Measurements from ENCODE around the gene BPIFB1. TPM values are rescaled to one million over a fixed set of nuclear protein-coding genes. Genes with fewer than 3 reads are reported as not detected.

BPIFB1 gene
- total and polyA plus RNA-seq, 9 donors: 0.15 TPM; not detected in 8

DNA sequence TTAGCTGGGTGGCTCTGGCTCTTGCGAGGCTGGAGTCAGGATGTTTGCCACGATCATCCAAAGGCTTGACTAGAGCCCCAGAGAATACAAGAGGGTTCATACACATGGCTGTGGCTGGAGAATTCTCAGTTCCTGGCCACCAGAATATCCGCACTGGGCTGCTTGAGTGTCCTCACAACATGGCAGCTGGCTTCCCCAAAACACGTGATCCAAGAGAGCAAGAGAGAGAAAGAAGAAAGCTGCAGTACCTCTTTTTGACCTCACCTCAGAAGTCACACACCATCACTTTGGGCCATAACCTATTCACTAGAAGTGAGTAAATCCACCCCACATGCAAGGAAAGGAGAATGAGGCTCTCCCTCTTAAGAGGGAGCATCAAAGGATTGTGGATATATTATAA is 21.5 kb upstream of the BPIFB1 start:
- H3K36me3 ChIP-seq: no peaks in the 10 kb centered on the region
- H3K27me3 ChIP-seq: no peaks in the 10 kb centered on the region
- intact Hi-C loops (cut with DNase I): no loop called here
- WGBS, 3 donors: 67 to 81% (median 75%) methylated on average over 4 of the region's 4 CpGs
- H3K4me3 ChIP-seq: no peak overlapping the region
- no peaks in the 10 kb centered on the region for H3K4me1 ChIP-seq (ENCODE audit: insufficient read depth)
- TF ChIP-seq EP300 (IDR thresholded peaks at IDR 0.05) (no peak), POLR2A (IDR thresholded peaks at IDR 0.05) (no peak)
- TF ChIP-seq, protein P1, sequence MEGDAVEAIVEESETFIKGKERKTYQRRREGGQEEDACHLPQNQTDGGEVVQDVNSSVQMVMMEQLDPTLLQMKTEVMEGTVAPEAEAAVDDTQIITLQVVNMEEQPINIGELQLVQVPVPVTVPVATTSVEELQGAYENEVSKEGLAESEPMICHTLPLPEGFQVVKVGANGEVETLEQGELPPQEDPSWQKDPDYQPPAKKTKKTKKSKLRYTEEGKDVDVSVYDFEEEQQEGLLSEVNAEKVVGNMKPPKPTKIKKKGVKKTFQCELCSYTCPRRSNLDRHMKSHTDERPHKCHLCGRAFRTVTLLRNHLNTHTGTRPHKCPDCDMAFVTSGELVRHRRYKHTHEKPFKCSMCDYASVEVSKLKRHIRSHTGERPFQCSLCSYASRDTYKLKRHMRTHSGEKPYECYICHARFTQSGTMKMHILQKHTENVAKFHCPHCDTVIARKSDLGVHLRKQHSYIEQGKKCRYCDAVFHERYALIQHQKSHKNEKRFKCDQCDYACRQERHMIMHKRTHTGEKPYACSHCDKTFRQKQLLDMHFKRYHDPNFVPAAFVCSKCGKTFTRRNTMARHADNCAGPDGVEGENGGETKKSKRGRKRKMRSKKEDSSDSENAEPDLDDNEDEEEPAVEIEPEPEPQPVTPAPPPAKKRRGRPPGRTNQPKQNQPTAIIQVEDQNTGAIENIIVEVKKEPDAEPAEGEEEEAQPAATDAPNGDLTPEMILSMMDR (IDR thresholded peaks at IDR 0.05): no peak
- no peaks in the 10 kb centered on the region for H3K9me3 ChIP-seq
- DNase-seq: no peak
- no peak overlapping the region for H3K27ac ChIP-seq

GRCh38 chr20:33262658-33263065 is 20.4 kb upstream of the BPIFB1 start:
- no peaks in the 10 kb centered on the region for H3K36me3 ChIP-seq
- TF ChIP-seq EP300 (IDR thresholded peaks at IDR 0.05) (no peak), POLR2A (IDR thresholded peaks at IDR 0.05) (no peak)
- TF ChIP-seq, protein P1 (IDR thresholded peaks at IDR 0.05): no peak
- no peaks in the 10 kb centered on the region for H3K27me3 ChIP-seq
- H3K9me3 ChIP-seq: no peaks in the 10 kb centered on the region
- no peaks in the 10 kb centered on the region for H3K4me1 ChIP-seq (ENCODE audit: insufficient read depth)
- DNase-seq: no peak
- intact Hi-C loops (cut with DNase I): no loop called here
- no peak overlapping the region for H3K4me3 ChIP-seq
- WGBS, 3 donors: 14 to 23% (median 18%) methylated on average over 5 of the region's 5 CpGs
- H3K27ac ChIP-seq: no peak overlapping the region

DNA sequence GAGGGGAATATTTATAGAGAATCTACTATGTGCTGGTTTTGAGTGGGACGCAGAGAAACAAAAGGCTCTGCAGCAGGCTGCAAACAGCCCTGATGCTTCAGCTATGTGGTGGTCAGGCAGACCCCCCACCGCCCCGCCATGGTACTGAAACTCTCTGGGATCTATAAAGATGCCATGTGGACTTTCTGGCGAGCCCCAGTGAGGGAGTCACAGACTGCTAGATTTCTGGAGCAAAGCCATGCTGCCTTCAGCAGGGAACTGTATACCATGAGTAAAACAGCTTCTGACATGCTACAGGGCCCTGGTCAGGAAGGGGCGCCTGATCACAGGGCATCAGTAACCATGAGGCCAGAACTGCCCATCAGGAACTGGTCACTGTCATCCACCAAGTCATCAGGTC is 19.2 kb upstream of the BPIFB1 start:
- H3K27me3 ChIP-seq: no peaks in the 10 kb centered on the region
- intact Hi-C loops (cut with DNase I): no loop called here

GRCh38 chr20:33267701-33268100 is 15.3 kb upstream of the BPIFB1 start:
- no peak for DNase-seq
- no peaks in the 10 kb centered on the region for H3K27me3 ChIP-seq
- intact Hi-C loops (cut with DNase I): no loop called here
- TF ChIP-seq POLR2A (IDR thresholded peaks at IDR 0.05): no peak
- TF ChIP-seq EP300 (IDR thresholded peaks at IDR 0.05): no peak
- TF ChIP-seq, protein P1 (IDR thresholded peaks at IDR 0.05): no peak
- H3K9me3 ChIP-seq: no peaks in the 10 kb centered on the region
- no peak overlapping the region for H3K27ac ChIP-seq
- no peak overlapping the region for H3K4me3 ChIP-seq
- WGBS, 3 donors: 49 to 65% (median 56%) methylated on average over 3 of the region's 3 CpGs
- no peaks in the 10 kb centered on the region for H3K36me3 ChIP-seq
- no peaks in the 10 kb centered on the region for H3K4me1 ChIP-seq (ENCODE audit: insufficient read depth)

More for the DNA sequence above, 19.2 kb upstream of the BPIFB1 start:
- DNase-seq: no peak
- Histone ChIP-seq H3K4me3 (no peak overlapping the region), H3K4me1 (ENCODE audit: insufficient read depth) (no peaks in the 10 kb centered on the region), H3K36me3 (no peaks in the 10 kb centered on the region), H3K9me3 (no peaks in the 10 kb centered on the region), H3K27ac (no peak overlapping the region)
- WGBS, 3 donors: 70 to 86% (median 79%) methylated on average over 5 of the region's 5 CpGs
- TF ChIP-seq, protein P1 (IDR thresholded peaks at IDR 0.05): no peak
- no peak for TF ChIP-seq POLR2A (IDR thresholded peaks at IDR 0.05)
- TF ChIP-seq EP300 (IDR thresholded peaks at IDR 0.05): no peak

All from ovary (tissue), 9 donors.